GM12865 (cell line): ENCODE data around the gene CABYR.

ENCODE experiments used
- DNase-seq: peaks from one replicate; pipeline ENCODE4 v3.0.0; 2010; ENCODE audit warnings: low read depth
- H3K4me3 ChIP-seq: 2 replicates; pipeline ENCODE4 v1.5.1; 2011; ENCODE audit warnings: mild to moderate bottlenecking, low read depth, low read length, control low read depth
- CTCF ChIP-seq: IDR thresholded peaks from 2 replicates; pipeline ENCODE4 v1.5.1; 2011; ENCODE audit warnings: low read length, control low read depth, low read depth, inconsistent platforms; ENCODE audit not compliant: insufficient read depth; ENCODE audit errors: missing control alignments

Gene CABYR

GRCh38 chr18:24114924-24115549 is 23.8 kb upstream of the CABYR start:
- no peak for TF ChIP-seq CTCF
- no peak overlapping the region for H3K4me3 ChIP-seq
- no peak for DNase-seq

DNA sequence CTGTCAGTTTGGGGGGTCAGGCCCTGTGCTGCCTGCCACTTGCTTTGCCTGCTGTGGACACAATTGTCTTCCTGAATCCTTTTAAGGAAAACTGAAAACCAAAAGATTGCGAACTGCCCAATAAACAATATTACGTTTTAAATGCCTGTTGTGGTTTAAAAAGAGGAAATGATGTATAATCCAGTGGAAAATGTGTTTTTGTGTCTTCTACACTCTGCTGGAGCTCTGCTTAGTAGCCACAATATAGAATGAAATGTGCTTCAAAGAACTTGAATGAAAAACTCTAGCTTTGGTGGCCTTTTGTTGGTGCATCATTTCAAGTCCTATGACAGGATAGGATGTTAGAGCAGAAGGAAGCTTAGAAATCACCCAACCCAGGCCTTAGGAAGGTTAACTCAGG is 23.2 kb upstream of the CABYR start:
- H3K4me3 ChIP-seq: no peak overlapping the region
- TF ChIP-seq CTCF: no peak
- no peak for DNase-seq

DNA sequence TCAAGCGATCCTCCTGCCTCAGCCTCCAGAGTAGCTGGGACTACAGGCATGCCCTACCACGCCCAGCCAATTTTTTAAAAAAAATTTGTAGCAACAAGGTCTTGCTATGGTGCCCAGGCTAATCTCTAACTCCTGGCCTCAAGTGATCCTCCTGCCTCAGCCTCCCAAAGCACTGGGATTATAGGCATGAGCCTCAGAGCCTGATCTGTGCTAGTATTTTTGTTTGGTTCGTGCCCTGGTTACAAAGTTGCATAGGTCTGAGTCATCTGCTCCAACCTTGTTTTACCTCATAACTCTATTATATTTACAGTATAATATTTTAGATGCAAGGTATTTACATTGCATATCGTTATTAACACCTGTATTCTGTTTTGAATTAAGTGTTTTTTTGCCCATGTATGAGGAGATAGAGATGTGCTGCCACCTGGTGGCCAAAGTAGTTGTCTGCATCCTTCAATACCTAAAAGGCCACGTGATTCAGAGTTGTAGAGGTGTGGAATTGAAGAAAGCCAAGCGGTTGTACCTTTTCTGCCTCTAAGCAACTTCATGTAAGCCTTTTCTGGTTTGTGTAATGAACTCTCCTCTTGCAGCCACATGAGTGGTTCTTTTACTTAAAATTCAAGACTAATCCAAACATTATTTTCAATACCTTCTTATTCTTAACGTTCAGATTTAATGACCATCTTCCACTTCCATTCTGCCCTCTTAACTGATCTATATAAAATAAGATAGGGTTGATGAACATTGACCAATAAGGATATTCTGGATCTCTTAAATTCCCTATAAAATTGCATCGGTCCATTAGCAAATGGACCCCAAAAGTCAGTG is 19.9 kb upstream of the CABYR start:
- TF ChIP-seq CTCF: peak; percentile 62
- H3K4me3 ChIP-seq: no peak overlapping the region
- peak; percentile 88 for DNase-seq

GRCh38 chr18:24120676-24121075 is 18.2 kb upstream of the CABYR start:
- TF ChIP-seq CTCF: no peak
- no peak for DNase-seq
- no peak overlapping the region for H3K4me3 ChIP-seq

- TF ChIP-seq CTCF: no peak
- no peak overlapping the region for H3K4me3 ChIP-seq
- DNase-seq: no peak
These were observed 17.2 kb upstream of the CABYR start for GRCh38 chr18:24121625-24122024.

DNA sequence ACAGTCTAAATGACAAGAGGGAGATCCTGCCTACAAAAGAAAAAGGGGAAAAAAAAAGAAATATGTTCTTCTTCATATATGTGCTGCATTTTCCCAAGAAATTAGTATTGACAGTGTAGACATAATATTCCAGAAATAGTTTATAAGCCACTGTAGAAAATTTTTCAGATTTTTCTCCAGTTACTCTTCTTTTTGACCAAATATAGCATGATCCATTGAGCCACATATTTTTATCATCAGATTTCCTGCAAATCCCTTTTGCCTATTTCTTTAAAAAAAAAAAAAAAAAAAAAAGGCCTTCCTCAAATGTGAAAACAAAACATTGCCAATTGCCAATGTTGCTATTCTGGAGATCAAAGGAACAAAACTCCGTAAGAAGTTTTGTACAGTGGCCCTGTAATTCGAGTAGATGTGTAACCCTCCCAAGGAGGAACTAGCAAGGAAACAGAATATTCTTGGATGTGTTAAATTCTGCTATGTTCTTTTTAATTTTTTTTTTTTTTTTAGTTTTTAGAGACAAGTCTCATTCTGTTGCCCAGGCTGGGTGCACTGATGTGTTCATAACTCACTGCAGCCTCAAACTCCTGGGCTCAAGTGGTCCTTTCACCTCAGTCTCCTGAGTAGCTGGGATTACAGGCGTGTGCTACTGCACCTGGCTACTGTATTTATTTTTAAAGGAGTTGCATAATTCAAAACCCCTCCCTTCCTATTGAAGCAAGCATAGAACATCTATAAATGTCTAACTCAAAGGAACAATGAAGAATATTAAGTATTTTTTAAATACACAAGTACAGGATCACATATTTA is 12.5 kb upstream of the CABYR start:
- H3K4me3 ChIP-seq: no peak overlapping the region
- DNase-seq: no peak
- no peak for TF ChIP-seq CTCF
